ENCODE results near the gene CD82. TPM values are rescaled to one million over a fixed set of nuclear protein-coding genes. Genes with fewer than 3 reads are reported as not detected.

The CD82 gene
- total RNA-seq, 1 experiment from 2014 or later, result 8.2 TPM

GRCh38 chr11:44611088-44611487, 45.6 kb downstream of the CD82 start:
- Histone ChIP-seq H3K36me3 (ENCODE audit: insufficient read depth, low read length, poor library complexity, severe bottlenecking) (no peaks in the 10 kb centered on the region), H3K27me3 (replicated peaks; ENCODE audit: insufficient read depth, low read depth, low read length, poor library complexity) (no peaks in the 10 kb centered on the region), H3K27ac (ENCODE audit: low read depth, low read length, poor library complexity, severe bottlenecking) (no peak overlapping the region), H3K9me3 (ENCODE audit: low read depth, low read length, poor library complexity, severe bottlenecking) (no peaks in the 10 kb centered on the region), H3K4me1 (ENCODE audit: insufficient read depth, low read length, poor library complexity, severe bottlenecking) (peaks cover 5% of the 10 kb centered on the region), H3K4me3 (ENCODE audit: low read depth, low read length, poor library complexity, severe bottlenecking) (no peak overlapping the region)
- intact Hi-C loops (cut with micrococcal nuclease; ENCODE audit: unreplicated experiment), result no loop called here
- DNase-seq (ENCODE audit: low spot score), result no peak
- ChIA-PET CTCF (interaction anchor here (0.6 to 0.8 kb wide), 2 partner anchors 68 to 300 kb away, joined by 3 to 7 read pairs; no protein-coding TSS in a partner anchor), POLR2A (ENCODE audit: low non-redundant PET) (no interaction called here)
- BruUV-seq (replicated peaks), result no TSS peak
- TF ChIP-seq EZH2 (IDR thresholded peaks at IDR 0.05; ENCODE audit: borderline replicate concordance, low read depth, low read length, poor library complexity, severe bottlenecking) (no peak), CTCF (conservative IDR thresholded peaks at IDR 0.05; ENCODE audit: low read depth, low read length) (no peak)

GRCh38 chr11:44611687-44612434, 46.4 kb downstream of the CD82 start:
- Histone ChIP-seq H3K4me1 (ENCODE audit: insufficient read depth, low read length, poor library complexity, severe bottlenecking) (peaks cover 5% of the 10 kb centered on the region), H3K27ac (ENCODE audit: low read depth, low read length, poor library complexity, severe bottlenecking) (no peak overlapping the region), H3K36me3 (ENCODE audit: insufficient read depth, low read length, poor library complexity, severe bottlenecking) (no peaks in the 10 kb centered on the region), H3K4me3 (ENCODE audit: low read depth, low read length, poor library complexity, severe bottlenecking) (no peak overlapping the region), H3K27me3 (replicated peaks; ENCODE audit: insufficient read depth, low read depth, low read length, poor library complexity) (no peaks in the 10 kb centered on the region), H3K9me3 (ENCODE audit: low read depth, low read length, poor library complexity, severe bottlenecking) (no peaks in the 10 kb centered on the region)
- DNase-seq (ENCODE audit: low spot score), result no peak
- POLR2A ChIA-PET (ENCODE audit: low non-redundant PET), result no interaction called here
- intact Hi-C loops (cut with micrococcal nuclease; ENCODE audit: unreplicated experiment), result no loop called here
- BruUV-seq (replicated peaks), result no TSS peak
- CTCF ChIA-PET, result interaction anchor here (0.6 to 1.8 kb wide), 6 partner anchors 10 to 546 kb away, joined by 3 to 12 read pairs (median 4); partner anchors contain the start of gene ACCS
- no peak for TF ChIP-seq CTCF (conservative IDR thresholded peaks at IDR 0.05; ENCODE audit: low read depth, low read length)
- TF ChIP-seq EZH2 (IDR thresholded peaks at IDR 0.05; ENCODE audit: borderline replicate concordance, low read depth, low read length, poor library complexity, severe bottlenecking), result no peak

- ChIA-PET CTCF (interaction anchor here (0.8 to 1.8 kb wide), 2 partner anchors 9 to 281 kb away, joined by 3 to 12 read pairs; no protein-coding TSS in a partner anchor), POLR2A (ENCODE audit: low non-redundant PET) (no interaction called here)
- H3K27ac ChIP-seq (ENCODE audit: low read depth, low read length, poor library complexity, severe bottlenecking), result no peak overlapping the region
- no peaks in the 10 kb centered on the region for H3K36me3 ChIP-seq (ENCODE audit: insufficient read depth, low read length, poor library complexity, severe bottlenecking)
- H3K27me3 ChIP-seq (replicated peaks; ENCODE audit: insufficient read depth, low read depth, low read length, poor library complexity), result no peaks in the 10 kb centered on the region
- no peak for DNase-seq (ENCODE audit: low spot score)
- intact Hi-C loops (cut with micrococcal nuclease; ENCODE audit: unreplicated experiment), result no loop called here
- BruUV-seq (replicated peaks), result no TSS peak
- H3K9me3 ChIP-seq (ENCODE audit: low read depth, low read length, poor library complexity, severe bottlenecking), result no peaks in the 10 kb centered on the region
- H3K4me1 ChIP-seq (ENCODE audit: insufficient read depth, low read length, poor library complexity, severe bottlenecking), result peaks cover under 1% of the 10 kb centered on the region
- H3K4me3 ChIP-seq (ENCODE audit: low read depth, low read length, poor library complexity, severe bottlenecking), result no peak overlapping the region
- TF ChIP-seq CTCF (conservative IDR thresholded peaks at IDR 0.05; ENCODE audit: low read depth, low read length), result no peak
- no peak for TF ChIP-seq EZH2 (IDR thresholded peaks at IDR 0.05; ENCODE audit: borderline replicate concordance, low read depth, low read length, poor library complexity, severe bottlenecking)
These were observed 47.7 kb downstream of the CD82 start for GRCh38 chr11:44613153-44613552.

Measured in A673 (cell line).